Skeletal muscle cell (primary cell): Measurements from ENCODE around the gene RGS11.
"Not testable (repeated sequence)": the region's sequence is repeated elsewhere in the genome, so short reads cannot be mapped to it uniquely, and the experiment has no call there.

Experiments
- DNase-seq: peaks from one replicate; pipeline ENCODE4 v3.0.0-alpha.2; 2010; ENCODE audit warnings: low read depth
- H3K4me3 ChIP-seq: 2 replicates; pipeline ENCODE4 v1.5.1; 2011; ENCODE audit warnings: low read depth, mild to moderate bottlenecking, control low read depth, low read length, moderate library complexity

RGS11 gene

DNA sequence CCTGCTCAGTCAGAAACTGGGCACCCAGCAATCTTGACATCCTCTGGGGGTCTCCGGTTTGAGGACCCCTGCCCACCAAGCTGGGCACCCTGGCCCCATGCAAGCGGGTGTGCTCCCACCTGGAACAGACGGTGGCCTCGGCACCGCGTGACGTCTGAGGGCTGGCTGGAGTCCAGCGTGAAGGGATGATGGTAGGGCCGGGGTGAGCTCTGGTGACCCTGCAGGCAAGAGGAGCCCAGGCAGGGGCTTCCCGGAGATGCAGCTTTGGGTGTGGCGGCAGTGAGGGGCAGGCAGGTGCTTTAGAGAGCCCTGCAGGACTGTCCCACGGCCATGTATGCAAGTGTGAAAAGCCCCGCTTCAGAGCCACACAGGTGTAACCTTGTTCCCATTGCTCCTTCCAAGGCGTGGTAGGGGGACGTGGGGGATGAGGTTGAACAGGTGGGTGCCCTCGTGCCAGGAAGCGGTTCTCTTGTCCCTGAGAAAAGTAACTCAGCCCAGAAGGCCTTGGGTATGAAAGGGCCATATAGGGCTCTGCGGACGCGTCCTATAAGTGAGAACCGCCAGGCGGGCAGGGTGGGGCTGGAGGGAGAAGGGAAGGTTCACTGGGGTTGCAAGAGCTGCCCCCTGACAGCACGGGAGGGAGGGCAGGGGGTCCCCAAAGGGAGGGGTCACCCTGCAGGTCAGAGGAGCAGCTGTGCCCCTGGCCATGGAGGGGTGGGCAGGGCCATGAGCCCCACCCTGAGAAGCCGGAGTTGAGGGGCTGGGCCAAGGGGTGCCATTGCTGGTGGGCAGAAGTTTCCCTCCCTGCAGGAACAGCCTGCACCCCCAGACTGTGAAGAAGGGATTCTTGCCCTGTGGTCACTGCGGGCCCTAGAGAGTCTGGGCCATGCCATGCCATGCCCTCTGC, 9.2 kb downstream of the RGS11 start:
- DNase-seq = no peak
- H3K4me3 ChIP-seq = no peak overlapping the region

DNA sequence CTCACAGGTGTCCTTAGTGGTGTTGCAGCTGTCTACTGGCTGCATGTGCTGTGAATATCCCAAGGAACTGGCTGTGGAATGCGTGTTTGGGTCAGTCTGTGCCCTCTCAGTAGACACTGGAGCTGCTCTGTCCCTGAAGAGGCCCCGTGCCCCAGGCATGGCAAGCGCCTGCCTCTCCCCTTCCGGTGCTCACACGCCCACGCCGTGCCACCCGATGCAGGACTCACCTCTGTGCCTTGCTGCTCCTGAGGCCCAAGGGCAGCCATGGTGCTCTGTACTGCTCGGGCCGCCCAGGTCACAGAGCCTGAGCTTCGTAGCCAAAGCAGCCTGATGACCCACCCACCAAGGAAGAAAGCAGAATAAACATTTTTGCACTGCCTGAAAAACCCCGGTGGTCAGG, 10.0 kb downstream of the RGS11 start:
- H3K4me3 ChIP-seq = no peak overlapping the region
- no peak for DNase-seq

DNA sequence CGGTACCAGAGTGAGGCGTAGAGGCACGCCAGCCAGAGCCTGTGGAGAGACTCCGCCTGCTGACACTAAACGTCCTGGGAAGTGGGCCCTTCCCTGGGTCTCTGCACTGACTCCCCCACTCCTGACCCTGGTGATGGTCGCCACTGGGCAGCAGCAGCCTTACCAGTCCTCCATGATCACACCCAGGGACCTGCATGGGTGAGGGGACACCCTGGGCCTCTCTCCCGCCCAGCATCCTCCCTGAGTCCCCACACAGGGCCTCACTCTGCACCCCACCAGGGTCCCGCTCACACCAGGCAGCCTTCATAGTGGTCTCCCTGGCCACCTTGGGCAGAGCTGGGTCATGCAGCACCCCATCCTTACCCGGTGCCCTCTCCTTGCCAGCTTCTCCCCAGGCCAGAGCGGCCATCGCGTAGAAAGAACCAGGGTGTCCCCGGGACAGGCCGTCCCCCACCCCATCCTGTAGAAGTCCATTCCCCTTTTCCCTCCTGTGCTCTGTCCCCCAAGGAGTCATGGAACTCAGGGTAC, 10.7 kb downstream of the RGS11 start:
- no peak overlapping the region for H3K4me3 ChIP-seq
- DNase-seq = no peak

DNA sequence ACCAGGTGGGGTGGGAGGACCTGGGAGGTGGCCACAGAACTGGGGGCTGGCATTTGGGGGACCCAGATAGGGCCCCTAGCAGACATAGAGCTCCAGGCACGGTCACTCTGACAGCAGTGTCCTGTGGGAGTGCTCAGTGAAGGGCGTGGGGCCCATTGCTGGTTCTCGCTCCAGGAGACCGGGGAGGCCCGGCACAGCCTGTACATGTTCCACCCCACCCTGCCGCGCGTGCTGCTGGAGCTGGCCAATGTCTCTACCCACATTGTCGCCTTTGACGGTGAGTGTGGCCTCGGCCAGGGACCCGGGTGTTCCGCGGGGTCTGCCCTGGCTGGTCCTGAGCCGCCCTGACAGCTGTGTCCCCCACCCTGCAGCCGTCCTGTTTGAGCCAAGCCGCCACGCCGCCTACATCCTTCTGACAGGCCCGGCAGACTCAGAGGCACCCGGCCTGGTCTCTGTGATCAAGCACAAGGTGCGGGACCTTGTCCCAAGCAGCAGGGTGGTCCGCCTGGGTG, 11.2 kb downstream of the RGS11 start:
- H3K4me3 ChIP-seq = no peak overlapping the region
- DNase-seq = no peak

DNA sequence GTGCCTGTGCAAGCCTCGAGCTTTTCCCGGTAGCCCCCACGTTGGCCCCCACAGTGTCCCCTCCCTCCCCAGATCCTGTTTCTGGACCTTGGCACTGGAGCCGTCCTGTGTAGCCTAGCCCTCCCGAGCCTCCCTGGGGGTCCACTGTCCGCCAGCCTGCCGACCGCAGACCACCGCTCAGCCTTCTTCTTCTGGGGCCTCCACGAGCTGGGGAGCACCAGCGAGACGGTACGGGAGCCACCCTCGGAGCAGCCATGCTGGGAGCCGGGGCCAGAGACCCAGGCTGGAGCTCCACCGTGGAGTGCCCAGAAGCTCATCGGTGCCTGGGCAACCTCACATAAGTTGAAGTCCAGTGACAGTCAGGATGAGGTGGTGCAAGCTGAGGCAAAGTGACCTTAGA, 11.8 kb downstream of the RGS11 start:
- DNase-seq = no peak

DNA sequence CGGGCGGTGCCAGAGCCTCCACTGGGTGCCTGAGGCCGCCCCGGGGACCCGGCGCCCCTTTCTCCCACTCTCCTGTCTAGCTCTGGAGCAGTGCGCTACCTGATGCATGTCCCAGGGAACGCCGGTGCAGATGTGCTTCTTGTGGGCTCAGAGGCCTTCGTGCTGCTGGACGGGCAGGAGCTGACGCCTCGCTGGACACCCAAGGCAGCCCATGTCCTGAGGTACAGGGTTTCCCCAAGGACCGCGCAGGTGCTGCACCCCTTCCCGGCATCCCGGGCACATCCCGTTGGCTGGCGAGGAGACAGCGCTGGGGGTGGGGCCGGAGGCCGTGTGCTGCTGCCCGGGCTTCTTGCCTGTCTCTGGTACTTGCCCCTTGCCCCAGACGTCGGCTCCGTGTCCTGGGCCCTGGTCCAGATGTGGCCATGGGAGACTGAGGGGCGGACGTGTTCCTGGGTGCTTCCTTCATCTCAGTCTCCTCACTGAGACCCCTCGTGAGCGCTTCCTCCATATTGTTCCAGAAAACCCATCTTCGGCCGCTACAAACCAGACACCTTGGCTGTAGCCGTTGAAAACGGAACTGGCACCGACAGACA, 12.5 kb downstream of the RGS11 start:
- H3K4me3 ChIP-seq = no peak overlapping the region
- no peak for DNase-seq

More for the DNA sequence above, 11.8 kb downstream of the RGS11 start:
- H3K4me3 ChIP-seq = no peak overlapping the region

DNA sequence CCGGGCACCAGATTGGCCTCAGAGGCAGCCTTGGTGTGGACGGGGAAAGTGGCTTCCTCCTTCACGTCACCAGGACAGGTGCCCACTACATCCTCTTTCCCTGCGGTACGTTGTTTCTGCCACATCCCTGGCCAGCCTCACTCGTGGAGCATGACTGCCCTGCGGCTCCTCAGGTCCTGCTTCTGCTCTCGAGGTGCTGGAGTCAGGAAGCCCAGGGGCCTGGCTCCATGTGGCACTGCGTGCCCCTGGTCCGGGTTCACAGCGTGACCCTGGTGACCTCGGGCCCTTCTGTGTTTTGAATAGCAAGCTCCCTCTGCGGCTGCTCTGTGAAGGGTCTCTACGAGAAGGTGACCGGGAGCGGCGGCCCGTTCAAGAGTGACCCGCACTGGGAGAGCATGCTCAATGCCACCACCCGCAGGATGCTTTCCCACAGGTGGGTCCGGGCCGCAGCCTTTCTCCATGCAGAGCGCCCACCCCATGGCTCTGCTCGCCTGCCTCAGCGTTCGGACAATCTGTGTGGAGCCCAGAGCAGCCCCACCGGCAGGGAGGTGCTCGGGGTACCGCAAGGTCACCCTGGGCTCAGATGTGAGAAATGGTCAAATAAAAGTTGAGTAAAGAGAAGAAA, 13.5 kb downstream of the RGS11 start:
- DNase-seq = no peak
- no peak overlapping the region for H3K4me3 ChIP-seq

DNA sequence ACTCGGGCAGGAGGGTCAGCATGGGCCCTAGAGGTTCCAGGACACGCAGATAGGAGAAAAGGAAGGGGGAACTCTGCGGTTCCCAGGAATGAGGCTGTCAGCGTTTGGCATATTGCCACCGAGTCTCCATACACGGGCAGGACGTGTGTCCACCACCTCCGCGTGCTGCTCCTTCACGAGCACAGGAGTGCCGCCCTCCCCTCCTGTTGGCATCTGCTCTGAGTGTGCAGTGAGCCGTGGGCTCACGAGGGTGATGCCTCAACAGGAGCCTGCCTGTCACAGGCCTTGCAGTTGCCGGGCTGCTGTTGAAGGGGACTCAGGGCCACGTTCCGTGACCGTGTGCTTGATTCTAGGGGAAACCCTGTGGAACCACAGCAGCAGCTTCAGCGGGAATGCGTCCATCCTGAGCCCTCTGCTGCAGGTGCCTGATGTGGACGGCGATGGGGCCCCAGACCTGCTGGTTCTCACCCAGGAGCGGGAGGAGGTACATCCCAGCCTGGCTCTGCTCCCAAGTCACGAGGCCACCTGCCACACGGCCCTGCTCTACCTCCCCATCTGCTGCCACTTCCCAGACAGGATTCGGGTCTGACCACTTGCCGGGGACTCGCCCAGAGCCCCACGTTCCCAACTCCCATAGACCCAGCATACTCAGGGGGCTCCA, 14.6 kb downstream of the RGS11 start:
- DNase-seq = no peak
- H3K4me3 ChIP-seq = no peak overlapping the region

DNA sequence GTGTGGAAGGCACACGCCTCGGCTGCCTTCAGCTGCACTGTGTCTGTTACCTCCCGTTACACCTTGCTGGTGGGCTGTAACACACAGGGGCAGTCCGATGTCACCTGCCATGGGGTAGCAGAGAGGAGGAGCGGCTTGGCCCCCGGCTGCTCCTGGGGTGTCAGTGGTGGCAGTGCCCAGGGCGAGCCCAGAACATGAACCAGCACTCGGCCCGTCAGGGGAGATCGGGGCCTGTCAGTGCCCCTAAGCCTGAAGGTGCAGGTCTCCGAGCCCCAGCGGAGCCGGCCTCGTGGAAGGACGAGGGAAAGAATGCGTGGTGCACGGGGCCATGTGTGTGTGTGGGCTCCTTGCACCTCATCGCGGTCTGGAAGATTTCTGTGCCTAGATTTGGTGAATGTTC, 15.4 kb downstream of the RGS11 start:
- no peak for DNase-seq
- no peak overlapping the region for H3K4me3 ChIP-seq

DNA sequence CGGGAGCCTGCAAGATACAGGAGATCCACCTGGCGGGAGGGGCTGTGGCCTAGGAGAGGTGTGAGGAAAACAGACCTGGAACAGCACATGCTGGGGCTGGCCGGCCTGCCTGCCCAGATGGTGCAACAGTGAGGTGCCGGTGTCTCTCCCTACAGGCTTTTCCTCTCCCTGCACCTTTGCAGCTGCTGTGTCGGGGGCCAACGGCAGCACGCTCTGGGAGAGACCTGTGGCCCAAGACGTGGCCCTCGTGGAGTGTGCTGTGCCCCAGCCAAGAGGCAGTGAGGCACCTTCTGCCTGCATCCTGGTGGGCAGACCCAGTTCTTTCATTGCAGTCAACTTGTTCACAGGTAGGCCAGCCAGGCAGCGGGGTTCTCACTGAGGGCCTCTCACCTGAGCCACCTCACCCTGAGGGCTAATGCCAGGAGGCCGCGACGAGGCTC, 15.9 kb downstream of the RGS11 start:
- no peak for DNase-seq

DNA sequence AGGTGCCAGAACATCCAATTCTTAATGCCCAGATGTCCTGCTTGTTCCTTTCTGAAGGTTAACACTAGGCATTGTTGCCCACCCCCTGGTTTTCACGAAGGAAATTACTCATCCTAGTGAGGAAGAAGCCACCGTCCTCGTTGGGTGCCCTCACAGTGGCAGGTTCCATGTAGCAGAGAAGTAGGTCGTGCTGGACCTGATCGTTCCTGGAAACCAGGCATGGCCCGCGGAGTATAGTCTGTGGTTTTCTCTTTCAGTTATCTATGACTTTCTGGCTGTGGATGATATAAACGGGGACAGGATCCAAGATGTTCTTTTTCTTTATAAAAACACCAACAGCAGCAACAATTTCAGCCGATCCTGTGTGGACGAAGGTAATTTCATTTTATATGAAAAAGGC, 16.5 kb downstream of the RGS11 start:
- no peak for DNase-seq
- no peak overlapping the region for H3K4me3 ChIP-seq

More for the DNA sequence above, 15.9 kb downstream of the RGS11 start:
- no peak overlapping the region for H3K4me3 ChIP-seq

DNA sequence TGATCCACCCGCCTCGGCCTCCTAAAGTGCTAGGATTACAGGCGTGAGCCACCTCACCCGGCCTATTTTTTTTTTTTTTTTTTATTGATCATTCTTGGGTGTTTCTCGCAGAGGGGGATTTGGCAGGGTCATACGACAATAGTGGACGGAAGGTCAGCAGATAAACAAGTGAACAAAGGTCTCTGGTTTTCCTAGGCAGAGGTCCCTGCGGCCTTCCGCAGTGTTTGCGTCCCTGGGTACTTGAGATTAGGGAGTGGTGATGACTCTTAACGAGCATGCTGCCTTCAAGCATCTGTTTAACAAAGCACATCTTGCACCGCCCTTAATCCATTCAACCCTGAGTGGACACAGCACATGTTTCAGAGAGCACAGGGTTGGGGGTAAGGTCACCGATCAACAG, 17.7 kb downstream of the RGS11 start:
- not testable (repeated sequence) for DNase-seq, H3K4me3 ChIP-seq

DNA sequence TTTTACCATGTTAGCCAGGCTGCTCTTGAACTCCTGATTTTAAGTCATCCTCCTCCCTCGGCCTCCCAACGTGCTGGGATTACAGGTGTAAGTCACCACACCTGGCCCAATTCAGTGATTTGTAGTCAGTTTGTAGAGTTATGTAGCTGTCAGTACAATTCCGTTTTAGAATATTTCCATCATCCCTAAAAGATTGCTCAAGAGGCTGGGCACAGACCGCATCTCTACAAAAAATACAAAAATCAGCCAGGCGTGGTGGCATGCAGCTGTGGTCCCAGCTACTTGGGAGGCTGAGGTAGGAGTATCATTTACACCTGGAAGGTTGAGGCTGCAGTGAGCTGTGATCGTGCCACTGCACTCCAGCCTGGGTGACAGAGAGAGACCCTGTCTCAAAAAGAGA, 20.6 kb downstream of the RGS11 start:
- no peak for DNase-seq
- no peak overlapping the region for H3K4me3 ChIP-seq

DNA sequence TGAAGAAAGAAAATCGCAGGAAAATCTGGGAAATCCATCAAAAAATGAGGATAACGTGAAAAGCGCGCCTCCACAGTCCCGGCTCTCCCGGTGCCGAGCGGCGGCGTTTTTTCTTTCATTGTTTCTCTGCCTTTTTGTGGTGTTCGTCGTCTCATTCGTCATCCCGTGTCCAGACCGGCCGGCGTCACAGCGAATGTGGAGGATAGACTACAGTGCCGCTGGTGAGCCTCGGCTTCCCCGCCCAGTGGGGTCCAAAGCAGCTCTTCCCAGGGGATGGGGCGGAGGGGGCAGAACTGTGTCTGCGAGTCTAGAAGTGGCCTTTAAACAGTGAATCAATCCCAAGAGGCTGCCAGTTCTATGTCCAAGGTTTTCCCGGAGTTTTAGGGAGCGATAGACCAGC, 21.3 kb downstream of the RGS11 start:
- H3K4me3 ChIP-seq = no peak overlapping the region
- no peak for DNase-seq

DNA sequence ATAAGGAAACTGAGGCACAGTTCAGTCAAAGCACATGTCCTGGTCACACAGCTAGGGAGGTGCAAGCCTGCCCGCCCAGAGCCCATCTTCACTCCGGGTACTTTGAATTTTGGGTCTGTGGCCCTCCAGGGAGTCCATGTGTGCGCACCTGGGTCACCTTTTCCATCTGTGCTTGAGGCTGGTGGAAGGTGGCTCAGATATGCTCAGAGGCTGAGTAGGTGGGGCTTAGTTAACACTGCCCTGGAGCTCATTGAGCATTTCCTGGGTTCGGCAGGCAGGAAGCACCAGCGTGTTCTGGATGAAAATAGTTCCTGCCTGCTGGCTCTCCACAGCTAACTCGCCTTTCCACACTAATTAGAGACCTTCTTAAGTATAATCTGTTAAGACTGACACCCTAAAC, 21.9 kb downstream of the RGS11 start:
- no peak for DNase-seq
- H3K4me3 ChIP-seq = no peak overlapping the region

DNA sequence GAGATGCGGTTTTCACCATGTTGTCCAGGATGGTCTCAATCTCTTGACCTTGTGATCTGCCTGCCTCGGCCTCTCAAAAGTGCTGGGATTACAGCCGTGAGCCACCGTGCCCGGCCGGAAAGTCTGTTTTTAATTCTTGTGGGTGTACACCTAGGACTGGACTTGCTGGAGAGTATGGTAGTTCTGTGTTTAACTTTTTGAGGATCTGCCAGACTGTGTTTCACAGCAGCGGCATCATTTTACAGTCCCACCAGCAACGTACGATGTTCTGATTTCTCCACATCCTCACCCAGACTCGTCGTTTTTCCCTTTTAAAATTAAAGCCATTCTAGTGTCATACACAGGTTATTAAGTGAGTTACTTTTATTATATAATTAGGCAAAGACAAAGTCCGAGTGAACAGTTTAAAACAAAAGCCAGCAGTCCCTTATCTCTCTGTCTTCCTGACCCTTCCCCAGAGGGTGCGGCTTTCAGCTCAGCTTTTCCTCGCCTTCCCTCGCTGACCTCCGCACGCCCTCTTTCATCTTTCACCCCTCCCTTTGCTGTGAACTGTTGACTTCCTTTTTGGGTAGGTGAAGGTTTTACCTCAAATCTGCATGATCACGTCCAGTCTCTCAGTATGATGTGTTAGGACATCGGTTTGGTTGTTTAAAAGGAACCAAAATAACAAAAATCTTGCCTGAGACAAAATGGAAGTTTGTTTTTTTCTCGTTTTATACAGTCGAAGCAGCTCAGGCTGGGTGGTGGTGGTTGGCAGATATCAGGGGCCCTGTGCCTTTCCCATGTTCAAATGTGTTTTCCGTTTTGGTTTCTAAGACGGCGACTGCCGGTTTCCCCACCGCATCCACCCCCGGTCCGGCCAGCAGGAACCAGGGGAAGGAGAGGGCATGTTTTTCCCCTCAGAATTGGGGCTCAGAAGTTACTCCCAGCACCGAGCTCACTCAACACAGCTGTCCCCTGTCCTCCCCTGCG, 23.1 kb downstream of the RGS11 start:
- DNase-seq = no peak
- H3K4me3 ChIP-seq = no peak overlapping the region

DNA sequence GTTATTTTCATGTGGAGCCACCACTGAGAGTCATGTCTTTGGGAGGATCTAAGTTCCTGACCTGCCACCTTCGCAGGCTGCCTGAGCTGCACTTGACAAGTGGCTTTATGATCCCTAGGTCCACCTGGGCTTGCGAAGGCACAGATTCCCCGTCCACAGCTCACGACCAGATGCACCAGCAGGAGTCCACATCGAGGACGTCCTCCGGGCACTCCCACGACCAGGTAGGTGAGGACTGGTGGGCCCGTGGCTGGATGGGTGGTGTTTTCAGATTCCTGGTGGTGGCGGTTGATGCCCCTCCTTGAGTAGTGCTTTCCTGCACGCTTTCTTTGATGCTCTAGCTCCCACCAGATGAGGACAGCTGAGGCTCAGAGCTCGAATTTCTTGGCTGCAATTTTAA, 26.3 kb downstream of the RGS11 start:
- no peak for DNase-seq
- H3K4me3 ChIP-seq = no peak overlapping the region

DNA sequence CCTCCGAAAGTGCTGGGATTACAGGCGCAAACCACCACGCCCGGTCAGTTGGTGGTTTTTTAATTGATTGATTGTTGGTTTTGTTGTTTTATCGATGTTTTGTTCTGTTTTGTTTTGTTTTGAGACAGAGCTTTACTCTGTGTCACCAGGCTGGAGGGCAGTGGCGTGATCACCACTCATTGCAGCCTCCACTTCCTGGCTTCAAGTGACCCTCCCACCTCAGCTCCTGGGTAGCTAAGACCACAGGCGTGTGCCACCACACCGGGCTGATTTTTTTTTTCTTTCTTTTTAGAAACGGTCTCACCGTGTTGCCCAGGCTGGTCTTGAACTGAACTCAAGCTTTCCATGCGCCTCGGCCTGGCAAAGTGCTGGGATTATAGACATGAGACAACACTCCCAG, 28.7 kb downstream of the RGS11 start:
- no peak overlapping the region for H3K4me3 ChIP-seq
- DNase-seq = no peak

DNA sequence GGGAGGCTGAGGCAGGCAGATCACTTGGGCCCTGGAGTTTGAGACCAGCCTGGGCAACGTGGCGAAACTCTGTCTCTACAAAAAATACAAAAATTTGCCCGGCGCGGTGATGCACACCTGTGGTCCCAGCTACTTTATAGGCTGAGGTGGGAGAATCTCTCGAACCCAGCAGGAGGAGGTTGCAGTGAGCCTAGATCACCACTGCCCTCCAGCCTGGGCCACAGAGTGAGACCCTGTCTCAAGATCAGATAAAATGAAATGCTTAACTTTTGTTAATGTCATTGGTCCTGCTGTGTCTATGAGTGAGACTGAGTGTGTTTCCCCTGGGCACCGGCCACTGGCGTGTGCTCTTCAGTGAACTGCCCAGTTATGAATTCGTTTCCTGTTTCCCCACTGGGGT, 30.6 kb downstream of the RGS11 start:
- no peak for DNase-seq
- no peak overlapping the region for H3K4me3 ChIP-seq
